ENCODE data around the gene ASIC2. TPM values are rescaled to one million over a fixed set of nuclear protein-coding genes. Genes with fewer than 3 reads are reported as not detected.
"Not testable (repeated sequence)": the region's sequence is repeated elsewhere in the genome, so short reads cannot be mapped to it uniquely, and the experiment has no call there.

Gene ASIC2
- total RNA-seq, 1 experiment from 2014 or later = not detected

DNA sequence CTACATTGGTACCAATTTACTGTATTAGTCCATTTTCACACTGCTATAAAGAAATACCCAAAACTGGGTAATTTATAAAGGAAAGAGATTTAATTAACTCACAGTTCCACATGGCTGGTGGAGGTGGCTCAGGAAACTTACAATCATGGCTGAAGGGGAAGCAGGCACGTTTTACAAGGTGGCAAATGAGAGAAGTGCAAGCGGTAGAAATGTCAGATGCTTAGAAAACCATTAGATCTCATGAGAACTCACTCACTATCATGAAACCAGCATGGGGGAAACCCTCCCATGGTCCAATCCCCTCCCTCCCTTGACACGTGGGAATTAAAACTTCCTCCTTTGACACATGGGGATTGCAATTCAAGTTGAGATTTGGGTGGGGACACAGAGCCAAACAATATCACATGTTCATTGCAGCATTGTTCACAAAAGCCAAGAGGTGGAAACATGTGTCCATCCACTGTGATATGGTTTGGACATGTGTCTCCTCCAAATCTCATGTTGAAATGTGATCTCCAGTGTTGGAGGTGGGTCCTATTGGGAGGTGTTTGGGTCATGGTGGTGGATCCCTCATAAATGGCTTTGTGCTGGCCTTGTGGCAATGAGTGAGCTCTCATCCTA, 304.5 kb downstream of the ASIC2 start:
- intact Hi-C loops (cut with micrococcal nuclease; ENCODE audit: unreplicated experiment) = no loop called here
- Mint-ChIP-seq H3K4me1 (ENCODE audit: low read depth, unreplicated experiment) (no peaks in the 10 kb centered on the region), H3K36me3 (ENCODE audit: insufficient read depth, unreplicated experiment) (no peaks in the 10 kb centered on the region), H3K4me3 (ENCODE audit: unreplicated experiment) (no peak overlapping the region), H3K27me3 (ENCODE audit: insufficient read depth, unreplicated experiment) (no peaks in the 10 kb centered on the region), H3K9me3 (ENCODE audit: unreplicated experiment) (peaks cover 18% of the 10 kb centered on the region), H3K27ac (ENCODE audit: unreplicated experiment) (no peak overlapping the region)
- TF ChIP-seq, protein P1, sequence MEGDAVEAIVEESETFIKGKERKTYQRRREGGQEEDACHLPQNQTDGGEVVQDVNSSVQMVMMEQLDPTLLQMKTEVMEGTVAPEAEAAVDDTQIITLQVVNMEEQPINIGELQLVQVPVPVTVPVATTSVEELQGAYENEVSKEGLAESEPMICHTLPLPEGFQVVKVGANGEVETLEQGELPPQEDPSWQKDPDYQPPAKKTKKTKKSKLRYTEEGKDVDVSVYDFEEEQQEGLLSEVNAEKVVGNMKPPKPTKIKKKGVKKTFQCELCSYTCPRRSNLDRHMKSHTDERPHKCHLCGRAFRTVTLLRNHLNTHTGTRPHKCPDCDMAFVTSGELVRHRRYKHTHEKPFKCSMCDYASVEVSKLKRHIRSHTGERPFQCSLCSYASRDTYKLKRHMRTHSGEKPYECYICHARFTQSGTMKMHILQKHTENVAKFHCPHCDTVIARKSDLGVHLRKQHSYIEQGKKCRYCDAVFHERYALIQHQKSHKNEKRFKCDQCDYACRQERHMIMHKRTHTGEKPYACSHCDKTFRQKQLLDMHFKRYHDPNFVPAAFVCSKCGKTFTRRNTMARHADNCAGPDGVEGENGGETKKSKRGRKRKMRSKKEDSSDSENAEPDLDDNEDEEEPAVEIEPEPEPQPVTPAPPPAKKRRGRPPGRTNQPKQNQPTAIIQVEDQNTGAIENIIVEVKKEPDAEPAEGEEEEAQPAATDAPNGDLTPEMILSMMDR (IDR thresholded peaks at IDR 0.05; ENCODE audit: insufficient read depth in 1 of 2, low read depth in 1 of 2, low read length in 1 of 2, severe bottlenecking in 1 of 2, unreplicated experiment in 1 of 2) = no peak
- POLR2A ChIA-PET = no interaction called here
- Histone ChIP-seq H3K4me1 (no peaks in the 10 kb centered on the region), H3K9me3 (peaks cover 31% of the 10 kb centered on the region), H3K27me3 (replicated peaks; ENCODE audit: control insufficient read depth, insufficient read depth, low read length) (no peaks in the 10 kb centered on the region), H3K4me3 (ENCODE audit: low read depth, low read length) (no peak overlapping the region), H3K36me3 (ENCODE audit: control insufficient read depth, insufficient read depth, low read length) (no peaks in the 10 kb centered on the region)
- no TSS peak for BruUV-seq (replicated peaks)
- no peak for DNase-seq
- CTCF ChIA-PET = no interaction called here

DNA sequence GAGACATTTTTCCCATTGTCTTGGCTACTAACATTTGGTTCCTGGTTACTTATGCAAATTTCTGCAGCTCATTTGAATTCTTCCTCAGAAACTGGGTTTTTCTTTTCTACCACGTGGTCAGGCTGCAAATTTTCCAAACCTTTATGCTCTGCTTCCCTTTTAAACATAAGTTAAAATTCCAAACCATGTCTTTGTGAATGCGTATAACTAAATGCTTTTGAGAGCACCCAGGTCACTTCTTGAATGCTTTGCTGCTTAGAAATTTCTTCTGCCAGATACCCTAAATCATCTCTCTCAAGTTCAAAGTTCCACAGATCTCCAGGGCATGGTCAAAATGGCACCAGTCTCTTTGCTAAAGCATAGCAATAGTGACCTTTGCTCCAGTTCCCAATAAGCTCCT, 305.2 kb downstream of the ASIC2 start:
- POLR2A ChIA-PET; BruUV-seq (replicated peaks): not testable (repeated sequence)

DNA sequence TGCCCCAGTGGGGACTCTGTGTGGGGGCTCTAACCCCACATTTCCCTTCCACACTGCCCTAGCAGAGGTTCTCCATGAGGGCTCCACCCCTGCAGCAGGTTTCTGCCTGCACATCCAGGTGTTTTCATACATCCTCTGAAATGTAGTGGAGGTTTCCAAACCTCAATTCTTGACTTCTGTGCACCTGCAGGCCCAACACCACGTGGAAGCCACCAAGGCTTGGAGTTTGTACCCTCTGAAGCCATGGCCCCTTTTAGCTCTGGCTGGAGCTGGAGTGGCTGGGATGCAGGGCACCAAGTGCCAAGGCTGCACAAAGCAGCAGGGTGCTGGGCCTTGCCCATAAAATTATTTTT, 305.7 kb downstream of the ASIC2 start:
- H3K27me3 ChIP-seq (replicated peaks; ENCODE audit: control insufficient read depth, insufficient read depth, low read length); H3K4me3 Mint-ChIP-seq (ENCODE audit: unreplicated experiment); POLR2A ChIA-PET; H3K4me1 Mint-ChIP-seq (ENCODE audit: low read depth, unreplicated experiment); H3K36me3 Mint-ChIP-seq (ENCODE audit: insufficient read depth, unreplicated experiment); CTCF ChIA-PET; H3K4me1 ChIP-seq; H3K27ac Mint-ChIP-seq (ENCODE audit: unreplicated experiment); BruUV-seq (replicated peaks); H3K4me3 ChIP-seq (ENCODE audit: low read depth, low read length); DNase-seq; H3K36me3 ChIP-seq (ENCODE audit: control insufficient read depth, insufficient read depth, low read length); H3K27me3 Mint-ChIP-seq (ENCODE audit: insufficient read depth, unreplicated experiment); intact Hi-C loops (cut with micrococcal nuclease; ENCODE audit: unreplicated experiment): not testable (repeated sequence)
- H3K9me3 Mint-ChIP-seq (ENCODE audit: unreplicated experiment) = peaks cover 23% of the 10 kb centered on the region
- H3K9me3 ChIP-seq = peaks cover 38% of the 10 kb centered on the region

More for the DNA sequence above, 305.2 kb downstream of the ASIC2 start:
- peaks cover 18% of the 10 kb centered on the region for H3K9me3 Mint-ChIP-seq (ENCODE audit: unreplicated experiment)
- H3K4me1 Mint-ChIP-seq (ENCODE audit: low read depth, unreplicated experiment); H3K27ac Mint-ChIP-seq (ENCODE audit: unreplicated experiment); H3K27me3 Mint-ChIP-seq (ENCODE audit: insufficient read depth, unreplicated experiment); H3K4me3 Mint-ChIP-seq (ENCODE audit: unreplicated experiment); H3K36me3 ChIP-seq (ENCODE audit: control insufficient read depth, insufficient read depth, low read length); H3K4me1 ChIP-seq; CTCF ChIA-PET; H3K27me3 ChIP-seq (replicated peaks; ENCODE audit: control insufficient read depth, insufficient read depth, low read length); DNase-seq; H3K36me3 Mint-ChIP-seq (ENCODE audit: insufficient read depth, unreplicated experiment); intact Hi-C loops (cut with micrococcal nuclease; ENCODE audit: unreplicated experiment); H3K4me3 ChIP-seq (ENCODE audit: low read depth, low read length): not testable (repeated sequence)
- H3K9me3 ChIP-seq = peaks cover 33% of the 10 kb centered on the region

DNA sequence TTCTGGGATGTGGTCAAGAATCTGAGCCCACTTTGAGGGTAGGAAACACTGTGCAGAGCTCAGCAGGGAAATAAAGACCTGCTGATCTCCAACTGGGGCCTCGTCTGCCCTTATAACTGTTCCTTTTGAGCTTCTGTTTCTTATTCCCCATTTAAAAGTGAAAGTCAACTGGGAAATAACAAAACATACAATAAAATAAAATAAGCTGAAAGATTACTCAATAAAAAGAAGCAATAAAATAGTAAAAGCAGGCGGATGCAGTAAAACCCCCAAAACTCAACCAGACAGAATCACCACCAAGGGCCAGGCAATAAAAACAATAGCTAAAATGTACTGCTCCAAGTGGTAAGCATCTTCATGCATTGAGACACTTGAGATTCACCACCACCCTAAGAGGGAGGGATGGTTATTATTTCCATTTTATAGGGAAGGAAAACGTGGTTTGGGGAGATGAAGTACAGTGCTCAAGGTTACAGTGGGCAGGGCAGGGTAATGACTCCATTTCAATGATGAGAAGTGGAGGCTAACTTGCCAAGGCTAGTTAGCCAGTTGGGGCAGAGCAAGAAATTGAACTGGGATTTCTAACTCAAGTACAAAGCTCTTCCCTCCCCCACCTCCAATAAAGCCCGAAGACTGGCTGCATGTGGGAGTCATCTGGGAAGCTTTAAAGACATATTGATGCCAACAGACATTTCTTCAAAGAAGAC, 307.9 kb downstream of the ASIC2 start:
- ChIA-PET CTCF (interaction anchor here (0.7 to 1.2 kb wide), 2 partner anchors 14 to 29 kb away, joined by 3 read pairs; no protein-coding TSS in a partner anchor), POLR2A (interaction anchor here (0.7 kb wide), 1 partner anchor 24 kb away, joined by 4 read pairs; no protein-coding TSS in a partner anchor)
- no peaks in the 10 kb centered on the region for H3K36me3 Mint-ChIP-seq (ENCODE audit: insufficient read depth, unreplicated experiment)
- peaks cover 38% of the 10 kb centered on the region for H3K9me3 Mint-ChIP-seq (ENCODE audit: unreplicated experiment)
- Histone ChIP-seq H3K4me1 (no peaks in the 10 kb centered on the region), H3K36me3 (ENCODE audit: control insufficient read depth, insufficient read depth, low read length) (no peaks in the 10 kb centered on the region), H3K27me3 (replicated peaks; ENCODE audit: control insufficient read depth, insufficient read depth, low read length) (no peaks in the 10 kb centered on the region), H3K9me3 (peaks cover 60% of the 10 kb centered on the region), H3K4me3 (ENCODE audit: low read depth, low read length) (no peak overlapping the region)
- TF ChIP-seq, protein P1 (IDR thresholded peaks at IDR 0.05; ENCODE audit: insufficient read depth in 1 of 2, low read depth in 1 of 2, low read length in 1 of 2, severe bottlenecking in 1 of 2, unreplicated experiment in 1 of 2) = no peak
- no peak for DNase-seq
- H3K27ac Mint-ChIP-seq (ENCODE audit: unreplicated experiment) = no peak overlapping the region
- intact Hi-C loops (cut with micrococcal nuclease; ENCODE audit: unreplicated experiment) = no loop called here
- no peaks in the 10 kb centered on the region for H3K4me1 Mint-ChIP-seq (ENCODE audit: low read depth, unreplicated experiment)
- H3K27me3 Mint-ChIP-seq (ENCODE audit: insufficient read depth, unreplicated experiment) = no peaks in the 10 kb centered on the region
- no TSS peak for BruUV-seq (replicated peaks)
- no peak overlapping the region for H3K4me3 Mint-ChIP-seq (ENCODE audit: unreplicated experiment)

DNA sequence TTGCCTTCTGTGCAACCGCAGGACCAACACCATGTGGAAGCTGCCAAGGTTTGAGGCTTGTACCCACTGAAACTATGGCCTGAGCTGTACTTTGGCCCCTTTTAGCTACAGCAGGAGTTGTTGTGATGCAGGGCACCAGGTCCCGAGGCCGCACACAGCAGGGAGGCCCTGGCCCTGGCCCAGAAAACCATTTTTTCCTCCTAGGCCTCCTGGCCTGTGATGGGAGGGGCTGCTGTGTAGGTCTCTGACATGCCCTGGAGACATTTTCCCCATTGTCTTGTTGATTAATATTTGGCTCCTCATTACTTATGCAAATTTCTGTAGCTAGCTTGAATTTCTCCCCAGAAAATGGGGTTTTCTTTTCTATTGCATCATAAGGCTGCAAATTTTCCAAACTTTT, 311.5 kb downstream of the ASIC2 start:
- H3K4me1 Mint-ChIP-seq (ENCODE audit: low read depth, unreplicated experiment); CTCF ChIA-PET; H3K4me3 ChIP-seq (ENCODE audit: low read depth, low read length); H3K36me3 ChIP-seq (ENCODE audit: control insufficient read depth, insufficient read depth, low read length); intact Hi-C loops (cut with micrococcal nuclease; ENCODE audit: unreplicated experiment); H3K27ac Mint-ChIP-seq (ENCODE audit: unreplicated experiment); BruUV-seq (replicated peaks); H3K4me3 Mint-ChIP-seq (ENCODE audit: unreplicated experiment); H3K36me3 Mint-ChIP-seq (ENCODE audit: insufficient read depth, unreplicated experiment); H3K4me1 ChIP-seq; DNase-seq; H3K27me3 ChIP-seq (replicated peaks; ENCODE audit: control insufficient read depth, insufficient read depth, low read length); H3K27me3 Mint-ChIP-seq (ENCODE audit: insufficient read depth, unreplicated experiment); POLR2A ChIA-PET: not testable (repeated sequence)
- H3K9me3 Mint-ChIP-seq (ENCODE audit: unreplicated experiment) = peaks cover 23% of the 10 kb centered on the region
- peaks cover 34% of the 10 kb centered on the region for H3K9me3 ChIP-seq

Data from Caco-2 (cell line).